ENCODE results near the gene PRKD1.

PRKD1 gene

DNA sequence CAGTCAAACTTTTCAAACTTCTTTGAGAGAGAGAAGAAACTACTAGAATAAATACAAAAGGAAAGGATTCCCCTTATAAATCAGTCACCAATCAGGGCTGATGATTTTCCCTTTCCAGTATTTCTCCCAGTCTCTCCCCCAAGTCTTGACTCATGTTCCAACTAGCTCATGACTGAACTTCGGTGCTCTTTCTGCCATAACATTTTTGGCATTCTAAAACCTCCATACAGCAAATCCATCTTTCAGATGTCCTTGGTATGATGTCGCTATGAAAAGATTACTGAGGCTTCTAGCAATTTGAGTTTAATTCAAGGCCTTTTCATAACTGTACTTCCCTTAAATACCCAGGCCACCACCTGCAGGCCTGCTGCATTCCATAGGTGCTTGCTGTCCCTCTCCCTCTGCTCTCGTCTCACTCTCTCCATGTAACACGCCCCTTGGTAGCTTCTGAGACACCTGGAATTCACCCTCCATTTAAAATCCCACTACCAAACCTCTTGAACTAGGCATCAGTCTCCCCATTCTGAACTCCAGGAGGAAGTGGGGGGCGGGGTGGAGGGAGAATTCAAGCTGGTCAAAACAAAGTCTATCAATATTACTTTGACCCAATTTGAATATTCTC lies 2.4 kb downstream of the PRKD1 start:
- Histone ChIP-seq H3K27me3 (replicated peaks in 2 of 5; ENCODE audit: control insufficient read depth in 4 of 5, insufficient read depth in 5 of 5, low read length in 4 of 5) (peaks cover 2 to 50% (median 21%) of the 10 kb centered on the region in 5 experiments), H3K9me3 (ENCODE audit: control extremely low read depth in 1 of 5, control insufficient read depth in 4 of 5, insufficient read depth in 2 of 5, low read depth in 1 of 5, low read length in 4 of 5) (peaks cover 0 to 2% (median 0%) of the 10 kb centered on the region in 5 experiments), H3K4me1 (ENCODE audit: control extremely low read depth in 1 of 4, control insufficient read depth in 4 of 4, insufficient read depth in 4 of 4, low read length in 3 of 4) (peaks cover 0 to 16% (median 9%) of the 10 kb centered on the region in 4 experiments), H3K4me3 (ENCODE audit: control insufficient read depth in 1 of 7, extremely low read depth in 1 of 7, insufficient read depth in 4 of 7, low read depth in 2 of 7, low read length in 6 of 7) (no peak overlapping the region), H3K36me3 (ENCODE audit: control insufficient read depth in 4 of 4, insufficient read depth in 4 of 4, low read length in 3 of 4) (no peaks in the 10 kb centered on the region), H3K27ac (ENCODE audit: insufficient read depth in 1 of 2, low read depth in 1 of 2, low read length in 2 of 2, poor library complexity in 1 of 2, severe bottlenecking in 2 of 2) (no peak overlapping the region)
- CTCF ChIA-PET: no interaction called here
- POLR2A ChIA-PET: interaction anchor here (0.7 kb wide), 1 partner anchor 343 kb away, joined by 3 read pairs; no protein-coding TSS in a partner anchor
- DNase-seq: no peak
- 100% methylated on average over 1 of the region's 5 CpGs for WGBS (ENCODE audit: insufficient coverage)

DNA sequence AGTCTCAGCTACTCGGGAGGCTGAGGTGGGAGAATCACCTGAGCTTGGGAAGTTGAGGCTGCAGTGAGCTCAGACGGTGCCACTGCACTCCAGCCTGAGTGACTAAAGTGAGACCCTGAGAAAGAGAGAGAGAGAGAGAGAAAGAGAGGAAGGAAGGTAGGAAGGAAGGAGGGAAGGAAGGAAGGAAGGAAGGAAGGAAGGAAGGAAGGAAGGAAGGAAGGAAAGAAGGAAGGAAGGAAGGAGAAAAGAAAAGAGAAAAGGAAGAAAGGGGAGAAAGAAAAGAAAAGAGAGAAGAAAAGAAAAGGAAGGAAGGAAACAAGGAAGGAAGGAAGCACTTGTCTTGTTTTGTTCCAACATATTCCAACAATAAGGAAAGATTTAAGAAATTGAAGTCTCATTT lies 7.8 kb downstream of the PRKD1 start:
- no peak overlapping the region for H3K27ac ChIP-seq (ENCODE audit: insufficient read depth in 1 of 2, low read depth in 1 of 2, low read length in 2 of 2, poor library complexity in 1 of 2, severe bottlenecking in 2 of 2)
- H3K4me1 ChIP-seq (ENCODE audit: control extremely low read depth in 1 of 4, control insufficient read depth in 4 of 4, insufficient read depth in 4 of 4, low read length in 3 of 4): no peaks in the 10 kb centered on the region
- H3K36me3 ChIP-seq (ENCODE audit: control insufficient read depth in 4 of 4, insufficient read depth in 4 of 4, low read length in 3 of 4): no peaks in the 10 kb centered on the region
- 100% methylated on average over 1 of the region's 2 CpGs for WGBS (ENCODE audit: insufficient coverage)
- H3K27me3 ChIP-seq (replicated peaks in 2 of 5; ENCODE audit: control insufficient read depth in 4 of 5, insufficient read depth in 5 of 5, low read length in 4 of 5): peaks cover 0 to 8% (median 0%) of the 10 kb centered on the region in 5 experiments
- CTCF ChIA-PET: no interaction called here
- no peak overlapping the region for H3K4me3 ChIP-seq (ENCODE audit: control insufficient read depth in 1 of 7, extremely low read depth in 1 of 7, insufficient read depth in 4 of 7, low read depth in 2 of 7, low read length in 6 of 7)
- no peaks in the 10 kb centered on the region for H3K9me3 ChIP-seq (ENCODE audit: control extremely low read depth in 1 of 5, control insufficient read depth in 4 of 5, insufficient read depth in 2 of 5, low read depth in 1 of 5, low read length in 4 of 5)
- no peak for DNase-seq
- POLR2A ChIA-PET: no interaction called here

- ChIA-PET POLR2A (no interaction called here), CTCF (no interaction called here)
- no peaks in the 10 kb centered on the region for H3K4me1 ChIP-seq (ENCODE audit: control extremely low read depth in 1 of 4, control insufficient read depth in 4 of 4, insufficient read depth in 4 of 4, low read length in 3 of 4)
- DNase-seq: no peak
- H3K9me3 ChIP-seq (ENCODE audit: control extremely low read depth in 1 of 5, control insufficient read depth in 4 of 5, insufficient read depth in 2 of 5, low read depth in 1 of 5, low read length in 4 of 5): no peaks in the 10 kb centered on the region
- no peaks in the 10 kb centered on the region for H3K36me3 ChIP-seq (ENCODE audit: control insufficient read depth in 4 of 4, insufficient read depth in 4 of 4, low read length in 3 of 4)
- peaks cover 0 to 2% (median 0%) of the 10 kb centered on the region in 5 experiments for H3K27me3 ChIP-seq (replicated peaks in 2 of 5; ENCODE audit: control insufficient read depth in 4 of 5, insufficient read depth in 5 of 5, low read length in 4 of 5)
- no peak overlapping the region for H3K27ac ChIP-seq (ENCODE audit: insufficient read depth in 1 of 2, low read depth in 1 of 2, low read length in 2 of 2, poor library complexity in 1 of 2, severe bottlenecking in 2 of 2)
- H3K4me3 ChIP-seq (ENCODE audit: control insufficient read depth in 1 of 7, extremely low read depth in 1 of 7, insufficient read depth in 4 of 7, low read depth in 2 of 7, low read length in 6 of 7): no peak overlapping the region
- WGBS (ENCODE audit: insufficient coverage): no CpG with 5 or more reads among the region's 2 CpGs
Observed at GRCh38 chr14:29918981-29919380, 8.7 kb downstream of the PRKD1 start.

- ChIA-PET POLR2A (no interaction called here), CTCF (no interaction called here)
- H3K4me3 ChIP-seq (ENCODE audit: control insufficient read depth in 1 of 7, extremely low read depth in 1 of 7, insufficient read depth in 4 of 7, low read depth in 2 of 7, low read length in 6 of 7): no peak overlapping the region
- H3K4me1 ChIP-seq (ENCODE audit: control extremely low read depth in 1 of 4, control insufficient read depth in 4 of 4, insufficient read depth in 4 of 4, low read length in 3 of 4): no peaks in the 10 kb centered on the region
- no peaks in the 10 kb centered on the region for H3K27me3 ChIP-seq (replicated peaks in 2 of 5; ENCODE audit: control insufficient read depth in 4 of 5, insufficient read depth in 5 of 5, low read length in 4 of 5)
- H3K9me3 ChIP-seq (ENCODE audit: control extremely low read depth in 1 of 5, control insufficient read depth in 4 of 5, insufficient read depth in 2 of 5, low read depth in 1 of 5, low read length in 4 of 5): peaks cover 0 to 2% (median 0%) of the 10 kb centered on the region in 5 experiments
- H3K27ac ChIP-seq (ENCODE audit: insufficient read depth in 1 of 2, low read depth in 1 of 2, low read length in 2 of 2, poor library complexity in 1 of 2, severe bottlenecking in 2 of 2): no peak overlapping the region
- 83% methylated on average over 1 of the region's 5 CpGs for WGBS (ENCODE audit: insufficient coverage)
- no peaks in the 10 kb centered on the region for H3K36me3 ChIP-seq (ENCODE audit: control insufficient read depth in 4 of 4, insufficient read depth in 4 of 4, low read length in 3 of 4)
- DNase-seq: no peak
Observed at GRCh38 chr14:29913566-29913965, 14.1 kb downstream of the PRKD1 start.

DNA sequence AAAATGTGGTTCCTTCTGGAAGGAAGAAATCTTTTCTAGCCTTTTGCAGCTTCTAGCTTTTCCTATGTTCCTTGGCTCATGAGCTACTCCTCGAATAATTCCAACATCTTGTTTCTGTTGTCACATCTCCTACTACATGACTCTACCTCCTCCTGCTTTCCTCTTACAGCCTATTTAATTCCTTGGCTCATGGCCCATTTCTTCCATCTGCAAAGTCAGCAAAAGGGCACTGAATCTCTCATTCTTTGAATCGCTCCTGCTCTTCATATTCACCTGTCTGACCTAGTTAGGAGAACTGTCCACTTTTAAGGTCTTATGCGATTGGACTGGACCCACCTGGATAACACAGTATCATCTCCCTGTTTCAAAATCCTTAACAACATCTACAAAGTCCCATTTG lies 15.8 kb downstream of the PRKD1 start:
- POLR2A ChIA-PET: no interaction called here
- no peaks in the 10 kb centered on the region for H3K27me3 ChIP-seq (replicated peaks in 2 of 5; ENCODE audit: control insufficient read depth in 4 of 5, insufficient read depth in 5 of 5, low read length in 4 of 5)
- WGBS (ENCODE audit: insufficient coverage): 97% methylated on average over 3 of the region's 3 CpGs
- H3K4me3 ChIP-seq (ENCODE audit: control insufficient read depth in 1 of 7, extremely low read depth in 1 of 7, insufficient read depth in 4 of 7, low read depth in 2 of 7, low read length in 6 of 7): no peak overlapping the region
- no peaks in the 10 kb centered on the region for H3K4me1 ChIP-seq (ENCODE audit: control extremely low read depth in 1 of 4, control insufficient read depth in 4 of 4, insufficient read depth in 4 of 4, low read length in 3 of 4)
- CTCF ChIA-PET: no interaction called here
- peaks cover 0 to 2% (median 0%) of the 10 kb centered on the region in 5 experiments for H3K9me3 ChIP-seq (ENCODE audit: control extremely low read depth in 1 of 5, control insufficient read depth in 4 of 5, insufficient read depth in 2 of 5, low read depth in 1 of 5, low read length in 4 of 5)
- no peaks in the 10 kb centered on the region for H3K36me3 ChIP-seq (ENCODE audit: control insufficient read depth in 4 of 4, insufficient read depth in 4 of 4, low read length in 3 of 4)
- H3K27ac ChIP-seq (ENCODE audit: insufficient read depth in 1 of 2, low read depth in 1 of 2, low read length in 2 of 2, poor library complexity in 1 of 2, severe bottlenecking in 2 of 2): no peak overlapping the region
- DNase-seq: no peak

GRCh38 chr14:29908652-29909577 lies 18.7 kb downstream of the PRKD1 start:
- no peak for DNase-seq
- no peaks in the 10 kb centered on the region for H3K27me3 ChIP-seq (replicated peaks in 2 of 5; ENCODE audit: control insufficient read depth in 4 of 5, insufficient read depth in 5 of 5, low read length in 4 of 5)
- H3K36me3 ChIP-seq (ENCODE audit: control insufficient read depth in 4 of 4, insufficient read depth in 4 of 4, low read length in 3 of 4): no peaks in the 10 kb centered on the region
- H3K4me1 ChIP-seq (ENCODE audit: control extremely low read depth in 1 of 4, control insufficient read depth in 4 of 4, insufficient read depth in 4 of 4, low read length in 3 of 4): no peaks in the 10 kb centered on the region
- CTCF ChIA-PET: no interaction called here
- H3K4me3 ChIP-seq (ENCODE audit: control insufficient read depth in 1 of 7, extremely low read depth in 1 of 7, insufficient read depth in 4 of 7, low read depth in 2 of 7, low read length in 6 of 7): no peak overlapping the region
- H3K27ac ChIP-seq (ENCODE audit: insufficient read depth in 1 of 2, low read depth in 1 of 2, low read length in 2 of 2, poor library complexity in 1 of 2, severe bottlenecking in 2 of 2): no peak overlapping the region
- H3K9me3 ChIP-seq (ENCODE audit: control extremely low read depth in 1 of 5, control insufficient read depth in 4 of 5, insufficient read depth in 2 of 5, low read depth in 1 of 5, low read length in 4 of 5): peaks cover 0 to 2% (median 0%) of the 10 kb centered on the region in 5 experiments
- WGBS (ENCODE audit: insufficient coverage): over 99% methylated on average over 13 of the region's 26 CpGs
- POLR2A ChIA-PET: interaction anchor here (0.6 kb wide), 1 partner anchor 39 kb away, joined by 3 read pairs; no protein-coding TSS in a partner anchor

DNA sequence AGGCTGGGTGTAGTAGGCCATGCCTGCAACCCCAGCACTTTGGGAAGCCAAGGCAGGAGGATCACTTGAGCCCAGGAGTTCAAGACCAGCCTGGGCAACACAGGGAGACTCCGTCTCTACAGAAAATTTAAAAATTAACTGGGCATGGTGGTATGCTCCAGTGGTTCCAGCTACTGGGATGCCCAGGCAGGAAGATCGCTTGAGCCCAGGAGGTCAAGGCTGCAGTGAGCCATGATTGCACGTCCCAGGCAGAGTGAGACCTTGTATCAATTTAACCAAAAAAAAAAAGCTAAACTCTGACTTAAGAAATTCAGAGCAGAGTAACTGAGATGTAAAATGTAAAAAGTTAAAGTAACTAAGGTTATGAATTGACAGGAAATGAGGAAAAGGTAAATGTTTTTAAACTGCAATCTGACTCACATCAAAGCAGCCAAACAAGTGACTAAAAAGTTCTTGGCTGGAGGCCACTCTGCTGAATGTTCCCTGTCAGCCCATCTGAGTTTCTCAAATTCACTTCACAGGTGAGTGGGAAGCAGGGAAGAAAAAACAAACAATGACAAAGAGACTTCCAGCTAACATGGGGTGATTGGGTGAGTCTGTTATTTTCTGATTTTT lies 21.3 kb downstream of the PRKD1 start:
- ChIA-PET CTCF (no interaction called here), POLR2A (no interaction called here)
- peaks cover 0 to 2% (median 0%) of the 10 kb centered on the region in 5 experiments for H3K9me3 ChIP-seq (ENCODE audit: control extremely low read depth in 1 of 5, control insufficient read depth in 4 of 5, insufficient read depth in 2 of 5, low read depth in 1 of 5, low read length in 4 of 5)
- no peaks in the 10 kb centered on the region for H3K4me1 ChIP-seq (ENCODE audit: control extremely low read depth in 1 of 4, control insufficient read depth in 4 of 4, insufficient read depth in 4 of 4, low read length in 3 of 4)
- H3K27ac ChIP-seq (ENCODE audit: insufficient read depth in 1 of 2, low read depth in 1 of 2, low read length in 2 of 2, poor library complexity in 1 of 2, severe bottlenecking in 2 of 2): no peak overlapping the region
- H3K27me3 ChIP-seq (replicated peaks in 2 of 5; ENCODE audit: control insufficient read depth in 4 of 5, insufficient read depth in 5 of 5, low read length in 4 of 5): no peaks in the 10 kb centered on the region
- no peak for DNase-seq
- WGBS (ENCODE audit: insufficient coverage): 100% methylated on average over 1 of the region's 3 CpGs
- no peak overlapping the region for H3K4me3 ChIP-seq (ENCODE audit: control insufficient read depth in 1 of 7, extremely low read depth in 1 of 7, insufficient read depth in 4 of 7, low read depth in 2 of 7, low read length in 6 of 7)
- H3K36me3 ChIP-seq (ENCODE audit: control insufficient read depth in 4 of 4, insufficient read depth in 4 of 4, low read length in 3 of 4): no peaks in the 10 kb centered on the region

Data from common myeloid progenitor, CD34-positive (primary cell).